ENCODE data around the gene PPP1R3E.
"Not testable (repeated sequence)": the region's sequence is repeated elsewhere in the genome, so short reads cannot be mapped to it uniquely, and the experiment has no call there.

Gene PPP1R3E

GRCh38 chr14:23297611-23298277, 4.9 kb downstream of the PPP1R3E start:
- DNase-seq, result no peak

DNA sequence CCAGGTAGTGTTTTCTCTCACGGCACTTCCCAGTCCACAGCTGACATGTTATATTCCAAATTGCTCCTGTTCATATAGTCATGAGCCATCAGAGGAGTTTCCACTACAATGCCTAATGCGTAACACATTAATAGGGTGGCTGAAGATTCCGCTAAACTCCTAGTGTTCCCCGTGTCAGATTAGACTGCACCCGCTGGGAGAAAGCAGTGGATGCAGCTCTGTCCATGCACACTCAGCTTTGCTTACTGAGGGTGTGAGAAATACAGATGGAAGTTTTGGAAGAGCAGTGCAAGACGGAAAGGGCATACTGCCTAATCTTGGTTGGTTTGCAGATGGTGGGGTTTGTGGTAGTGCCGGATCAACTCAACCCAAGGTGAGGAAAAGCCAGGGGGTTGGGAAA, 5.6 kb downstream of the PPP1R3E start:
- no peak for DNase-seq

- no peak for DNase-seq
Observed at GRCh38 chr14:23296012-23296777, 6.5 kb downstream of the PPP1R3E start.

DNA sequence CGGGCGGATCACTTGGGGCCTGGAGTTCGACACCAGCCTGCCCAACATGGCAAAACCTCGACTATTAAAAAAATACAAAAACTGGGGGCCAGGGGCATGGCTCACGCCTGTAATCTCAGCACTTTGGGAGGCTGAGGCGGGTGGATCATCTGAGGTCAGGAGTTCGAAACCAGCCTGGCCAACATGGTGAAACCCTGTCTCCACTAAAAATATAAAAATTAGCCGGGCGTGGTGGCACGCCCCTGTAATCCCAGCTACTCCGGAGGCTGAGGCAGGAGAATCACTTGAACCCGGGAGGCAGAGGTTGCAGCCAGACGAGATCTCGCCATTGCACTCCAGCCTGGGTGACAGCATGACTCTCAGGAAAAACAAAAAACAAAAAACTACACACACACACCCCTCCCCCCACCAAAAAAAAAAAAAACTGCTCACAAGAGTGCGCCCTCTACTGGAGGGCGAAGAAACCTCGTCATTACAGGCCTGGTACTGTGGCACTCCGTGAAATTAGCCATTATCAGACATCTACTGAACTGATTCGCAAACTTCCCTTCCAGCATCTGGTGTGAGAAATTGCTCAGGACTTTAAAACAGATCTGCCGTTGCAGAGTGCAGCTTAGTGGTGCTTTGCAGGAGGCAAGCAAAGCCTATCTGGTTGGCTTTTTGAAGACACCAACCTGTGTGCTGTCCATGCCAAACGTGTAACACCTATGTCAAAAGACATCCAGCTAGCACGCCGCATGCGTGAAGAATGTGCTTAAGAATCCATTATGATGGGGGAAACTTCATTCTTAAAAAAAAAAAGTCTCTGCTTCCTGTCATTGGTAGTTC, 7.7 kb downstream of the PPP1R3E start:
- DNase-seq, result no peak

GRCh38 chr14:23286902-23287479, 15.7 kb downstream of the PPP1R3E start:
- DNase-seq, result no peak

DNA sequence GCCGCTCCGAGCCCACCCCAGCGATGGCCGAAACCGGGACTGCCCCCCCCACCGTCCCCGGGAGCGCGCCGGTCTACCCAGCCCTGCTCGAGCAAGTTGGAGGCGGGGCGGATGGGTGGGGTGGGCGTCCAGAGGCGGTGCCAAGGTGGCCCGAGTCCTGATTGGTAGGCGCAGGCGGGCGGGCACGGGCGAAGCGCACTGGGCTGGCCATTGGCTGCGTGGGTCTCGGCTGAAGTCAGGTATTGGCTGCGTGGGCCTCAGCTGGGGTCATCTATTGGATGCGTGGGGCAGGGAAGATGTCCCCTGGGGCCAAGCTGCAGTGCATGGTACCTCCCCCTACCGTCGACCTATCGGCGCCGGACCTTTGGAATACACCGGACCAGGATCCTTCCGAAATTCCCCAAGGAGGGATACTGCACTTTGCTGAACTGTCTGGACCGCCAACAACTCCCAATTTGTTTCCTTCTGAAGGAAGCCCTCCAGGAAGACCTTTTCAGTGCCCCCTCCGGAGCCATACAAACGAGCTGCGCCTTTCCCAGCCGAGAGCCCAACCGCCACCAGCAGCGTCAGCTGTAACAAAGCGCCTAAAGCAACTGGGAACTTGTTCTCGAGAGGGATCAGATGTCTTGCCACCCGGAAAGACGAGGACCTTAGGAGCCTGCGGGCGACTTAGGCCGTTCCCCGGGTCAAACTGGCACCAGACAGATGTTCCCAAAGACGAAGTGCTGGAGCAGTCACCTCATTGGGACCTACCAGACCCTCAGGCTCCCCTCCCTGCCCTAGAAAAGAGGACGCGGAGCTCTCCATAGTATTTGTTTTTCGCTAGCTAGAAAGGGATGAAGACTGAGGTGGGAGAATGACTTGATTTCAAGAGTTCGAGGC, 16.4 kb downstream of the PPP1R3E start, which contains the start of gene HOMEZ:
Gene HOMEZ, minus strand, starts transcription at position 113 of the 882 bp plus-strand sequence. CDS start 180 bp downstream, outside the sequence.
- peak; percentile 98 for DNase-seq

DNA sequence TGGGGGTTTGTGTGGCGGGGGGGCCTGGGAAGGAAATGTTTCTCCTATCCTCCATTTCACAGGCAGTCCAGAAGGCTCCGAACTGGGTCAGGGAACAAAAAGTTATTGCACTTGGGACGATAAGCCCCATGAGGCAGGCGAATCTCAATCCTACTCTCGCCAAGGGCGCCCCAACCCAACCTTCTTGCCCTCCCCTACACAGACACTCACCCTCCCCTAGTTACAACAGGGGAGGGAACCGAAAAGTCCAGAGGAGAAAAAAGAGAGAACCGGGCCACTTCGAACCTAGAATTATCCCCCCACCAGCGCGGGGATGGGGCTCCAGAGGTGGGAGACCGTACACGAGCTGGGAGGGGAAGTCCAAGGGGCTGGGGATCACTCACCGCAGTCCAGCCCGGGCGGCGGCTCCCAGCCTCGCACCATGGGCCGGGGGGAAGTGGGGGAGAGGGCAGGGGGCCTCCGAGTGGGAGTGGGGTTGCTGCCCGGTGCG, 17.1 kb downstream of the PPP1R3E start:
- DNase-seq, result no peak

DNA sequence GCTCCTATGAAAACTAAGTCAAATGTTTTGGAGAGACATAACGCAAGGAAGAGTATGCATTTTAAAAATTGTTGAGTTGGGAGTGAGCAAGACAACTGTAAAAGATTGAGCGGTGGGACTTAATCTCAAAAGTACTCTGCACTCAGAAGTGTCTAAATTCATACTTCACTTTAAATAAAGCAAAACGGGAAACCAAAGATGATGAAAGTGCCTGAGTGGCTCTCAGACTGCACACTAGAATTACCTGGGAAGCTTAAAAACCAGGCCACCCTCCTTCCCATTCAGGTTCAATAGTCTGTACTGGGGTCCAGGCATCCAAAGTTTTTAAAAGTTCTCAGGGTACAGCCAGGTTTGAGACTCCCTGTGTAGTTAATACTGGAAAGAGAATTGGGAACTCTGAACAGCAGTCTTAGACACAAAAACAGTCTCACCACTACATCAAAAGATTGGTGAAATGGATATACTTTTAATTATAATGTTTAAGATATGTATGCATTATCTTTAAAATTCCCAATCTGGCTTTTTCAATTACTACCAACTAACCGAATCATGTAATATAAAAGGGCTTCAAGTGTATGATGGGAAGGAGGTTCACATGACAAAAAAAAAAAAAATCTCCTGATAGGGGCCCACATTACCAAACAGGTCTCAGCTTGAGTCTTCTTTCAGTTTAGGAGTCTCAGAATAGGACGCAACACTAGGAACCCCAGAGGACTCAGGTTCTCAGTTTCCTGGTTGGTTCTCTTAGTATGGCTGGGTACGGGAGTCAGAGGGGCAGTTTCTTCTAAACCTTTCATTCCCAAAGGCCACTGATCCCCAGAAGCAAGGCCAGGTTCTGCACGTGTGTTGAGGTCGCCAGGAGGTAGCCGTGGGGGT, 17.8 kb downstream of the PPP1R3E start:
- DNase-seq, result no peak

DNA sequence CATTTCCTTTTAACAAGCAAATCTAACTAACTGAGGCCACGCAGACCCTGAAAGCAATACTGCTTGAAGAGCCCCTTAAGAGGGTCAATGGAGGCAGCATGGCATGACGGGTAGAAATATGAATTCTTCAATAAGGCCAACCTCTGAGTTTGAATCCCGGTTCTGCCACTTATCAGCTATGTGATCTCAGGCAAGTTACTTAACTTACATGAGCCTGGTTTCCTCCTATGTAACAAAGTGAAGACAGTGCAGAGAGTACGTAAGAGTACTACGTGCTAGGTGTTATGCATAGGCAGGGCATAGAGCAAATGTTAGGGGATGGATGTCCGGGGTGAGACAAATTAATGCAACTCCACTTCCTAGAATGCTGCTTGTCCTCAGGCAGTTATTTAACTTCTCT, 21.4 kb downstream of the PPP1R3E start:
- no peak for DNase-seq

DNA sequence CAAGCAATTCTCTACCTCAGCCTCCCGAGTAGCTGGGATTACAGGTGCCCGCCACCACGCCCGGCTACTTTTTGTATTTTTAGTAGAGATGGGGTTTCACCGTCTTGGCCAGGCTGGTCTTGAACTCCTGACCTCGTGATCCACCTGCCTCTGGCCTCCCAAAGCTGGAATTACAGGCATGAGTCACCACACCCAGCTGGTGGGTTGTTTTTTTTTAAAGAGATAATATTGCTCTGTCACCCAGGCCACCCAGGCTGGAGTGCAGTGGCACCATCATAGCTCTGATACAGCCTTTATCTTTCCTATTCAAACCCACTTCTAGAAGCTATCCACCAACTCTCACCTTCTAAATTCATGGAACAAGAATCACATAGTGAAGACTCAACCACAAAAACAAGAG, 24.7 kb downstream of the PPP1R3E start:
- not testable (repeated sequence) for DNase-seq

- no peak for DNase-seq
Observed at GRCh38 chr14:23277189-23277588, 25.5 kb downstream of the PPP1R3E start.

DNA sequence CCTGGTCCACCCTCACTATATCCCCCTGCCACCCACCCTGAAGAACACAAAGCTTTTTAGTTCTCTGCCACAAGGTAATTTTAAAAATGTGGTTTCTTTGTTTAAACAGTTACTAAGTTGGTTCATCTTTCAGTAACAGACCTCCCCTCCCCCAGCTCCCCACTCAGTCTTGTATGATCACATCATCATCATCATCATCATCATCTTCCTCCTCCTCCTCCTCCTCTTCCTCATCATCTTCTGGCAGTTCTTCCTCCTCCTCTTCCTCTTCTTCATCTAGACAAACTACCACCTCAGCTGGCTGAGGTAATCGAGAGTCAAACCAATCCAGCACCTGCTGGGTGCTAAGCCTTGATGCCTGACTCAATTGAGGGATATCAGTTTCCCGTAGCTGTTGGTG, 27.2 kb downstream of the PPP1R3E start:
- DNase-seq, result no peak

DNA sequence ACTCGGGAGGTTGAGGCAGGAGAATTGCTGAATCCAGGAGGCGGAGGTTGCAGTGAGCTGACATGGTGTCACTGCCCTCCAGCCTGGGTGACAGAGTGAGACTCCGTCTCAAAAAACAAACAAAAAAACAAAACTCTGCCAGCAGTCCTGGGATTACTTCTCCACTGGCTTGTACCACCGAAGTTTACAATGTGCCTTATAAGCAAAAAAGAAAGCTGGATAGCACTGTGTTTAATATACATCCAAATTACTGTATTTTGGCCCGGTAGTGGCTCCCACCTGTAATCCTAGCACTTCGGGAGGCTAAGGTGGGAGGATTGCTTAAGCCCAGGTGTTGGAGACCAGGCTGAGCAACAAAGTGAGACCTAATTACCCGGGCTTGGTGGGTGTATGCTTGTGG, 33.5 kb downstream of the PPP1R3E start:
- DNase-seq, result no peak

- DNase-seq, result not testable (repeated sequence)
Observed at GRCh38 chr14:23260849-23261248, 41.8 kb downstream of the PPP1R3E start.

GRCh38 chr14:23259426-23259825, 43.2 kb downstream of the PPP1R3E start:
- DNase-seq, result no peak

DNA sequence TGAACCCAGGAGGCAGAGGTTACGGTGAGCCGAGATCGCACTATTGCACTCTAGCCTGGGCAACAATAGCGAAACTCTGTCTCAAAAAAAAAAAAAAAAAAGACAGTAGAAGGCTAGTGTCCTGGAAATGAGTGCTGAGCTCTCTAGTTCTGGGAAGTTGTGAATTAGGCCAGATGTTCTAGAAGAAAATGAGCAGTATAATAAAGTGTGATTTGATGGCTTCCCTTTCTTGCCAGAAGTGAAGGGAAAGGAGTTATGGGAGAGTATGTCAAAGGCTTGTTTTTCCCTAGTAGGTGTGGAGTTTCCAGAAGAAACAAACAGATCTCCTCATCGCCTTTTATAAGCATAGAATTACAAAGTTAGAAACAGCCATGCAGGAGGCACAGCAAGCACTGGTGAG, 44.4 kb downstream of the PPP1R3E start:
- DNase-seq, result no peak

DNA sequence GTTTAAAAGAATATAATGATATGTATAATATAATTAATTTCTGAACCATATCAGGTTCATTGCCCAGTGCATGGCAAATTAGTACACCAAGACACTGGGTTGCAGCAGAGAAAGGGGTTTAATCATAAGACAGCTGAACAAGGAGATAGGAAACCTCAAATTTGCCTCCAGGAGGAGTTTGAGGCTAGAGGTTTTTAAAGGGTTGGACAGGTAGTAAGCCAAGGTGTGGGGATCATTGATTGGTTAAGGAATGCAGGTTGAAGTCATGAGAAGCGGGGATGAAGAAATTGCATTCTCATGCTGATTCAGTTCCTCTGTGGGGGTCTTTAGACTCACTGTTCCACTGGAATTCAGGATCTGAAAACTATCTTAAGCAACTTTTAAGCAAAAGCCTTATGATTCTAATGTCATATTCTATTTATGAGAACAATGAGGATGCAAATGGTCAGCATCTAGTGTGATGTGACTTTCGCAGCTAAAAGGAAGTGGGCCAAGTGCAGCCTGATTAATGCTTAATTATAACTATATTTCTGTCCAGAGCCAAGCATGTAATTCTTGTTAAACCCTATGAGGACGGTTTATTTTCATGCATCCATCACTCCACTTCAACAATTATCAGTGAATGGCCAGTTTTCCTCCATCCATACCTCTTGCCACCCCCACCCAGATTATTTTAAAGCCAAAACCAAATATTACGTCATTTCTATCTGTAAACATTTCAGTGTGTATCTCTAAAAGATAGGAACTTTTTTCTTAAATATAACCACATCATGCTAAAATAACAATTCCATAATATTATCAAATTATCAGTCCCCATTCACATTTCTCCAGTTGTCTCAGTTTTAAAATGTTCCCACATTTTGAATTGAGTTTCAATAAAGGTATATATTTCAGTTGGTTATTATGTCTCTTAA, 50.0 kb downstream of the PPP1R3E start:
- DNase-seq, result no peak

- DNase-seq, result no peak
Observed at GRCh38 chr14:23252006-23252405, 50.7 kb downstream of the PPP1R3E start.

- no peak for DNase-seq
Observed at GRCh38 chr14:23249824-23250223, 52.8 kb downstream of the PPP1R3E start.

DNA sequence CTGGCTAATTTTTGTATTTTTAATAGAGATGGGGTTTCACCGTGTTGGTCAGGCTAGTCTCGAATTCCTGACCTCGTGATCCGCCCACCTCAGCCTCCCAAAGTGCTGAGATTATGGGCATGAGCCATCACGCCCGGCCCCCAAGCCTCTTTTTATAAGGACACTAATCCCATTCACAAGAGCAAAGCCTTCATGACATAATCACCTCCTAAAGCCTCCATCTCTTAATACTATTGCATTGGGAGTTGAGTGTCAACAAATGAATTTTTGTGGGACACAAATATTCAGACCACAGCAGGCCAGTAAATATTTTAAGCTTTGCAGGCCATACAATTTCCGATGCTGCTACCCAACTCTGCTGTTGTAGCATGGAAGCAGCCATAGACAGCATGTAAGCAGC, 54.1 kb downstream of the PPP1R3E start:
- DNase-seq, result no peak

All from NCI-H524 treated with DMSO at 0.1 percent for 48 hours (cell line).